CD4-positive, alpha-beta T cell treated with Interleukin-6 at 100 ng/mL for 8 hours (primary cell): ENCODE data around the gene MBTD1.

ENCODE experiments used
- DNase-seq: peaks from one replicate; pipeline ENCODE4 v3.0.0-alpha.2; 2020; ENCODE audit warnings: mixed read lengths, low spot score

MBTD1 gene

DNA sequence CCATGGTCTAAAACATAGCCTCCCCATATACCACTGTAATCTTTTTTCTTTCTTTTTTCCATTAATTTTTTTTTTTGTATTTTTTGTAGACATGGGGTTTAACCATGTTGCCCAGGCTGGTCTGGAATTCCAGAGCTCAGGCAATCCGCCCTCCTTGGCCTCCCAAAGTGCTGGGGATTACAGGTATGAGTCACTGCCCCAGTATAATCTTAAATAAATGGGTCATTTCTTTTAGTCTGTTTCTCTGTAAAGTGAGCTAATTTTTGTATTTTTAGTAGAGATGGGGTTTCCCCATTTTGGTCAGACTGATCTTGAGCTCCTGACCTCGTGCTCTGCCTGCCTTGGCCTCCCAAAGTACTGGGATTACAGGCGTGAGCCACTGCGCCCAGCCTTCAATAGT lies 112.2 kb downstream of the MBTD1 start:
- DNase-seq = no peak

GRCh38 chr17:51144266-51145022 lies 115.4 kb downstream of the MBTD1 start:
- DNase-seq = no peak

GRCh38 chr17:51142597-51142996 lies 117.3 kb downstream of the MBTD1 start:
- DNase-seq = no peak

DNA sequence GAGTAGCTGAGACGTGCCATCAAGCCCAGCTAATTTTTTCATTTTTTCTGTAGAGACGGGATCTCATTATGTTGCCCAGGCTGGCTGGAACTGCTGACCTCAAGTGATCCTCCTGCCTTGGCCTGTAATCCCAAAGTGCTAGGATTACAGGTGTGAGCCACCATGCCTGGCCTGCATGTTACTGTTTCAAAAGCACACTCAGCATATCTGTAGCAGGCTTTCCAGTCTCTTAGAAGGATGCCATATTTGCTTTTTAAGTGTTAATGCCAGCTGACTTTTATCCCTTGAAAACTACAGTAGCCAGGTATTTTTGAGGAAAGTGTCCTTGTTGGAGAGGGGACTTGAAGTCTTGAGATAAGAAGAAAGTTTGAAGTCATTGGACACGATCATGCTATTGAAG lies 123.9 kb downstream of the MBTD1 start:
- DNase-seq = no peak

DNA sequence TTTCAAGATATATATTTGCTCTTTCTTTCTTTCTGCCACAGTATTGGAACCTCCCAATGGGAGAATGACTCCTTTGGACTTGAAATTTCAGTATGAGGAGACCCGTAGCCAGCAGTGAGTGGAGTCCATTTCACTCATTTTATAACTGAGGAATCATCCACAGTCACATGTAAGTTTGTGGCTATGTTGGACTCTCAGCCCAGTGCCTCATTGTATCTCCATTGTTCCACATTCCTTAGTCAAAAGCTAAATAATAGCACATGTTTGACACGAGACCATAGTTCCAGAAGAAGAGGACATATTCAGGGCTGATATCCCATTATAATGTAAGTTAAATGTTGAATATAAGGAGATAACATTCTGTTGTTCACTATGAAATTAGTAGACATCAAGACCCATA lies 126.5 kb downstream of the MBTD1 start:
- DNase-seq = no peak

DNA sequence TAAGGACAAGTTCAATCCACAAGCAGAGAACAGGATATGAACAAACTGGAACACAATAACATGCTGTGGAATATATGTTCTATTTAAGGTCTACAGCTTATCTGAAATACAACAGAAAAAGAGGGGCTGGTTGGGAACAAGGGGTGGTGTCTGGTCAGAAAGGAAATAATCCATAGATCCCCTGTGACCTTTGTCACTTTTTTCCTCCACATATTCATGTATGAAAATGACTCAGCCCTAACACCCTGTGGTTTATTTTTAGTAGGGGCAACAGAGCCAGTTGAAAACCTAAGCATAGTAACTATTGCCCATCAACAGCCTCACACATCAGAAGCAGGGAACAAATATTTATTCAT lies 126.9 kb downstream of the MBTD1 start:
- DNase-seq = no peak

GRCh38 chr17:51128076-51128475 lies 131.8 kb downstream of the MBTD1 start:
- DNase-seq = no peak
